Epithelial cell of esophagus (primary cell): ENCODE data around the gene EBF3.

Experiments used
- DNase-seq: peaks from one replicate; pipeline ENCODE4 v3.0.0; 2010; ENCODE audit warnings: low read depth
- H3K4me3 ChIP-seq: 2 replicates; pipeline ENCODE4 v1.5.1; 2011; ENCODE audit warnings: mild to moderate bottlenecking, low read length, control low read depth
- CTCF ChIP-seq: IDR thresholded peaks from 2 replicates; pipeline ENCODE4 v1.5.1; 2011; ENCODE audit warnings: low read depth, mild to moderate bottlenecking, low read length, control low read depth, inconsistent platforms; ENCODE audit not compliant: insufficient read depth; ENCODE audit errors: missing control alignments

The EBF3 gene

DNA sequence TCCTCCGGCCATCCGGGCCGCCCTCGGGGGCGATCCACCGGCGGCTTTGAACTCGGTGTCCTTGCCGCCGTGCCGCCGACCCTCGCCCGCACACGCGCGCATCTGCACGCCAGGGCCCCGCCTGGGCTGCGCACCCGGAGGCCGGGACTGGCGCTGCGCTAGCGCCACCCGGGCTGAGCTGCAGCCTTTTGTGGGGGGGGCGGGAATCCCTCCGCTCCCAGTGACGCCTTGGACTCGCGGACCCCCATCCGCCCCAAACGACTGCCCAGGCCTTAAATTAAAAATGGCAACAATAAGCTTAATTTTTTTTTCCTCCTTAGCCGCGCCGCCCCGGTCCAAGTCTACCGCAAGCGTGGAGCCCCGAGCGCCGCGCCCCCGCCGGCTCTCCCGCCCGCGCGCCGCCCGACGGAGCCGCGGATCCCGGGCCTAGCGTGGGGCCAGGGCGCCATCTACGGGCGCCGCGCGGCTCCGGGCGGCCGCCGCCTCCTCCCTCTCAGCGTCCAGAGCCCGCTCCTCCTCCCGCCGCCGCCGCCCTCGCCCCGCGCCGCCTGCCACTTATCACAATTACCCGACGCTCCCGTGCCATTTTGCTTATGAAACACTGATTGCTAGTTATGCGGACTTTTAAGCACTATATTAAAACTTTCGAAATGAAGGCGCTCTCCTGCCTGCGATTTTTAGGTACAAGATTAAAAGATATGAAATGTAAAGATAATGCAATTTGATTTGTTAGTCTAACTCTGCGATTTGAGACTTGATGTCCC, 7.5 kb upstream of the EBF3 start:
- TF ChIP-seq CTCF, result peak; percentile 17
- no peak overlapping the region for H3K4me3 ChIP-seq
- peak; percentile 56 for DNase-seq

GRCh38 chr10:129970465-129971364, 6.6 kb upstream of the EBF3 start:
- DNase-seq, result no peak
- no peak for TF ChIP-seq CTCF
- H3K4me3 ChIP-seq, result no peak overlapping the region

DNA sequence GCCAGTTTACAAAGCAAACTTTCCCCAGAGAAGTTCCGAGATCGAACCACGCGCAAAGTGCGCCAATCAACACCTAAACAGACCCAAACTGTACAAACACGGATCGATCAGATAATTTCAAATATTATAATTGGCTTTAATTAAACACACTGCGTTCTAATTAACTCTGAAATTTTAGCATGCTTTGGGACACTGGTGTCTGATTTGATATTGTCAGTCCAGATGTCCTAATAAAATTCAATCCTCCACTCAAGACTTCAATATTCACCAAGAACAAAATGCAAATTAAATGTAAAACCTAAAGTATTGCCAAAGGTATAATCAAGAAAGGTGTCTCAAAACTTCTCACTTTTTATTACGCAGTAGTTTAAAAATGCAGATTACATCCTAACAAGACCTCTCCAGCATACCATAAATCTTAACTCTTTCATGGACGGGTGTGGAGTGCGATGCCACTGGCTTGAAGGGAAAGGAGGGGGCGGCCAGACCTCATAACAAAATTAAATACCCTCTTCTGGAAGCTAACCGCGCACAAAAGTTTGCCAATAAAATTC, 5.9 kb upstream of the EBF3 start:
- no peak overlapping the region for H3K4me3 ChIP-seq
- no peak for DNase-seq
- no peak for TF ChIP-seq CTCF

DNA sequence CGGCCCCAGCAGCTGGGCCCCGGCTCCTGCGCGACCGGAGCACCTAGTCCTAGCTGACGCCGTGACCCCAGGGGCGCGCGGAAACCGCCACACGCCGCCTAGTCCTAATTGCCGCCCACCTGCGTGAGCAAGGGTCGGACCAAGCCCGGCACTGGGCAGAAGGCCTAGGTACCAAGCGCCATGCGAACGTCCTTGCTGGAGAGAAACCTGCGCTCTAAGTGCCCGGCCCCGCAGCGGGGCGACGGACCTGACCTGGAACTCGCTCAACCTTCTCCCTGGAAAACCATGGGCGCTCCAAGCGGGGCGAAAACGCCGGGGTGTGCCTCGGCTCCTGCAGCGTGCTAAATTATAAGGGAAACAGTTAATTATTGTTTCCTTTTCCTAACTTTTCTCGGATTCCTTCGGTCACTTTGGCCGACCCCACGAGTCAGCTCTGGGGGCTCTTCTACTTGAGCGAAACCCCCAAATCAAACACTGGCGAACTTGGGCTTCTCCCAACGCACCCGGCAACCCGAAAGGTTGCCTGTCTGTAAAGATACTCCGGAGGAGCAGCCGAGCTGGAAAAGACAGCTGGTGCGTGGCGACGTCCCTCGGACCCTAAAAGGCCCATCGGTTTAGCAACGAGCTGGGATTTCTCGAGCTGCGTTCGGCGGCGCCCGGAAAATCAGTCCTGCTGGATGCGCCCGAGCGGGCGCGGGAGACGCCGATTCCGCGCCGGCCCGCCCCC, 5.3 kb upstream of the EBF3 start:
- no peak for TF ChIP-seq CTCF

DNA sequence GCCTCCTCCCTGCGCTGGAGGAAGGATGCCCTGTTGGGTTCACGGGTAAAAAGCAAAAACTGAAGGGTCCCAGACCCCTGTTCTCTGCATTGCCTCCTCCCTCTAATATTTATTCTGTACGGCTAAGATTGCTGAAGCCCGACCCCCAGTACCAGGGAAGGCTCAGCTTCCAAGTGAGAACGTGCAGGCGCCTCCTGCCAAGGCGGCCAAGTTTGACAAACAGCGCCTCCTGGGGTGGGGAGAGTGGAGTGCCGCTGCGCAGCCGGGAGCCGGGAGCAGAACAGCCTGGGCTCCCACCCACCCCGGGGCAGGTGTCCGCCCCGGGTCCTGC, 4.7 kb upstream of the EBF3 start:
- TF ChIP-seq CTCF, result peak; percentile 38
- H3K4me3 ChIP-seq, result no peak overlapping the region
- DNase-seq, result peak; percentile 36

More for the DNA sequence above, 5.3 kb upstream of the EBF3 start:
- no peak overlapping the region for H3K4me3 ChIP-seq
- DNase-seq, result no peak

DNA sequence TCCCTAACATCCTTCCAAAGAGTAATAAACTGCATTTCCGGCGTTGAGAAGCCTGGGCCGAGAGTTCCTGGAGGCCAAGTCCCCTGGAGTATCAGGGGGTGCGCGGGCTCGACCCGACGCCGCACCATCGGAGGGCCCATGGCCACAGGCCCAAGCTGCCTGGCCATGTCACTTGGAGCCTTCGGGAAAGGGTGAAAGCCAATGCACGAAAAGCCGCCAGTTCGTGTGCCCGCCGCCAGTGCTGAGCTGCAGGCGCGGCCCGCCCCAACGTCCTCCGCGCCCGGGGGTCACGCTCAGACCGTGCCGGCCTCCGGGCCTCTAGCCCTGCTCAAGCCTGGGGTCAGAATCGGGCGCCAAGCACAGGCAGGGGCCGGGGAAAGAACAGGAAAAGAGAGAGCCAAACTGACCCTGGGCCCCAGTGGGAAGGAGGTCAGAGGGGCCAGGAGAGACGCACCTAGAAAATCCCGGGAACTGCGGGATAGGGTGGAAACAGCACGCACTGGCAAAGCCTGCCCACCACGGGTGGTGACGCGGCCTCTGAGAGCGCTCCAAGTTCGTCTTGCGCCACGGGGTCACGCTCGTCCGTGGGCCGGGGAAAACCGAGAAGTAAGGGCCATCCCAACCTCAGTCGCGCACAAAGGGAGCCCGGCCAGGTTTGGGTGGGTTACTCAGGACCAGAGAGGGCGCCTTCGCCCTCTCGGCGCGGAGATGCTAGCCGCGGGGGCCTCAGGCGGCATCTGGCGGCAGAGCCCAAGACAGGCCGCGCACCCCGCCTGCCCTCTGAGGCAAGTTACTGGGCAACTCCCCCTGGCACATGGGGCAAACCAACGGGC, 4.2 kb upstream of the EBF3 start:
- TF ChIP-seq CTCF, result no peak
- H3K4me3 ChIP-seq, result no peak overlapping the region
- no peak for DNase-seq
